Activated CD4-positive, alpha-beta T cell treated with anti-CD3 and anti-CD28 coated beads, Interleukin-2, amount 10 ng/mL, durations not matched to agents 24 days and 14 days (primary cell): ENCODE results near the gene PFKL. TPM values are rescaled to one million over a fixed set of nuclear protein-coding genes. Genes with fewer than 3 reads are reported as not detected.

Source experiments
- DNase-seq: peaks from one replicate; pipeline ENCODE4 v3.0.0; 2022
- H3K27ac Mint-ChIP-seq: one replicate; pipeline ENCODE4 v1.8.0; 2022; ENCODE audit warnings: mild to moderate bottlenecking, mixed read lengths
- H3K27me3 Mint-ChIP-seq: one replicate; pipeline ENCODE4 v1.8.0; 2022; ENCODE audit warnings: mixed read lengths
- H3K36me3 Mint-ChIP-seq: one replicate; pipeline ENCODE4 v1.8.0; 2022; ENCODE audit warnings: low read depth, mild to moderate bottlenecking, mixed read lengths
- H3K4me1 Mint-ChIP-seq: one replicate; pipeline ENCODE4 v1.8.0; 2021; ENCODE audit warnings: mixed read lengths
- H3K4me3 Mint-ChIP-seq: one replicate; pipeline ENCODE4 v1.8.0; 2022; ENCODE audit warnings: mild to moderate bottlenecking, moderate library complexity, mixed read lengths
- H3K9me3 Mint-ChIP-seq: one replicate; pipeline ENCODE4 v1.8.0; 2021; ENCODE audit warnings: mixed read lengths
- intact Hi-C: fragments of 100-400 bp; cut with micrococcal nuclease; formaldehyde crosslinking; loops from one replicate; pipeline ENCODE4 v1.15.1; 2023
- total RNA-seq: library from RNA; stranded (reverse); gene quantifications from 2 replicates; pipeline ENCODE4 v1.2.3, GENCODE V29; 2022

Gene PFKL
- total RNA-seq, 1 donor from 2014 or later = 157 TPM

DNA sequence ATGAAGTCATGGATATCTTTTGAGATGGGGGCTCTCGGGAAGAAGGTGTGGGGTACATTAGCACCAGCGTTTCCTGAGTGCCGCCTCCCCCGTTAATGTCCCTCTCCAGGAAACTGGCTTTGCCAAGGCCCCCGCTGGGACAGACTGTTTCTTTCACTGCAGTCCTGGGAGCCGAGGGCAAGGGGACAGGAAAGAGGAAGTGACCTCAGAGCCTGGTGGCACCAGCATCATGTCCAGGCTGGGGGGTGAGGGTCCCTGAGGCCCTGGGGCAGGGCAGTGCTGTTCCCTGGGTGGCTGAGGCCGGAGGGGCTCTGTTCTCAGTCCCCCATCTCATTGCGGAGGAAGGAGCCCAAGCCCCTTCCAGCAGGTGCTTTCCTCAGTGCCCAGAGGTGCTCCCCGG, 5.8 kb downstream of the PFKL start:
- Mint-ChIP-seq H3K4me3 (no peak overlapping the region), H3K9me3 (no peaks in the 10 kb centered on the region), H3K27ac (no peak overlapping the region), H3K4me1 (peaks cover 27% of the 10 kb centered on the region), H3K36me3 (peaks cover 22% of the 10 kb centered on the region), H3K27me3 (no peaks in the 10 kb centered on the region)
- intact Hi-C loops = no loop called here
- no peak for DNase-seq

DNA sequence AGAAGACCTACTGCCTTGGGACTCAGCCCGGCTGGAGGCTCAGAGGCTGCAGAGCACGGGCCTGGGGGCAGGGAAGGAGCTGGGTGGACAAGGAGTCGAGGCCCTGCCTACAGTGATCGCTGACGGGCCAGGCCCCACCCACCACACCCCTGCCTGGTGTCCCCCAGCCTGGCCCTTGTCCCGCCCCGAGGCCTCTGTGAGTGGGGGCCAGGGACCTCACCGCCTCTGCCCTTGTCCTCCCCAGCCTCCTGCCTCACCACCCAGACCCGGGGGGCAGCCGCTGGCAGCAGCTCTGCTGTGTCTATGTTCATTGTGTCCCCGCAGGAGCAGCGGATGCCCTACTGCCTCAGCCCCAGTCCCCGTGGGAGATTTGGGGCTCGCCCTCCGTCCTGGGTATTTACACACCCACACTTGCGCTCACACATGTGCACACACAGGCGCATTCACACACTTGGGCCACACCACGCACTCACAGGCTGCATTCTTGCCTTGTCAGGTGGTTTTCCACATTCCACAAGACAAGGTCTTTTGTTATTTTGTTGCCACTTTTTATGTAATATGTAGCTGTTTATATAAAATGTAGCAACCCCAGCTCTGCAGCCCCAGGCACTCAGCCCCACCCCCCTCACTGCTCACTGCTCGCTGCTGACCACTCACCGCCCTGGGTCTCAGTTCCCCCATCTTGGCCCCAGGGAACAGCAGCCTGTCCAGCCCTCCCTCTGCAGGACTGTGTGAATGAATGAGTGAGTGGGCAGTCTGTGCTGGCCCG, 7.3 kb downstream of the PFKL start:
- intact Hi-C loops = no loop called here
- H3K36me3 Mint-ChIP-seq = peaks cover 30% of the 10 kb centered on the region

DNA sequence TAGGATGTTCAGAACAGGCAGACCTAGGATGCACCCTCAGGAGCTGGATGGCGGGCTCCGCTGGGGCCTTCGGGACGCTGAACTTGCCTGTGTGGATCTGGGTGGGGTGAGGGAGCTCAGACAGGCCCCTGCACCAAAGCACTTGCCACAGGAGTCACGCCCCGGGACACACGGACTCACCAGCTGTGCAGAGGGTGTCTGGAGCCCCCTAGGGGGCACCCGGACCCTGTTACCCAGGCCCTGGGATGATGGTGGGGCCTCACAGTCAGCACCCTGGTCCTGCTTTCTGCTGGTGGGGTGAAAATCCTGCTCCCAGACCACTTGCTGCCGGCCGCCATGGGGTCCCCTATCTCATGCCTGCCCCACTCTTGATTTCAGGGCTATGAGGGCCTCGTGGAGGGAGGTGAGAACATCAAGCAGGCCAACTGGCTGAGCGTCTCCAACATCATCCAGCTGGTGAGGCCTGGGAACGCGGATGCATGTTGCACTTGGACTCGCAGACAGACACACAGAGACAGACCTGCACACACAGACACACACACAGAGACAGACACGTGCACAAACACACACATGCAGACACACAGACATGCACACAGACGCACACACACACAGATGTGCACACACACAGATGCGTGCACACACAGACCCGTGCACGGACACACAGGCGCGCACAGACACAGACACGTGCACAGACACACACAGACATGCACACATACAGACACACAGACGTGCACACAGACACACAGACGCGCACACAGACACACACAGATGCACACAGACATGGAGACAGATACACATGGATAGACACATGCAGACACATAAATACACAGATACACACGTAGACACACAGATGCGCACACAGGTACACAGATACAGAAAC, 11.0 kb downstream of the PFKL start:
- Mint-ChIP-seq H3K27me3 (no peaks in the 10 kb centered on the region), H3K9me3 (no peaks in the 10 kb centered on the region), H3K4me1 (peaks cover 3% of the 10 kb centered on the region), H3K36me3 (peaks cover 32% of the 10 kb centered on the region), H3K4me3 (no peak overlapping the region), H3K27ac (no peak overlapping the region)
- DNase-seq = no peak
- intact Hi-C loops = no loop called here

More for the DNA sequence above, 7.3 kb downstream of the PFKL start:
- H3K27ac Mint-ChIP-seq = no peak overlapping the region
- no peak for DNase-seq
- no peak overlapping the region for H3K4me3 Mint-ChIP-seq
- H3K27me3 Mint-ChIP-seq = no peaks in the 10 kb centered on the region
- H3K9me3 Mint-ChIP-seq = no peaks in the 10 kb centered on the region
- H3K4me1 Mint-ChIP-seq = peaks cover 20% of the 10 kb centered on the region

DNA sequence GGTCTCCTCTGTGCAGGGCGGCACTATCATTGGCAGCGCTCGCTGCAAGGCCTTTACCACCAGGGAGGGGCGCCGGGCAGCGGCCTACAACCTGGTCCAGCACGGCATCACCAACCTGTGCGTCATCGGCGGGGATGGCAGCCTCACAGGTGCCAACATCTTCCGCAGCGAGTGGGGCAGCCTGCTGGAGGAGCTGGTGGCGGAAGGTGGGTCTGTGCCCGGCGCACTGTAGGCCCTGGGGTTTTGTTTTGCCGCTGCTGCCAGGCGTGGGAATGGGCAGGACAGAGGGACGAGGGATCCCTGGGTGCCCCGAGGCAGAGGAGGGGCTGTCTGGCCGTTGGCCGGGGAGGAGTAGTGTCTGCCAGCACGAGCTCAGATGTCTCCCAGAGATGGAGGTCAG, 12.2 kb downstream of the PFKL start:
- H3K9me3 Mint-ChIP-seq = no peaks in the 10 kb centered on the region
- peaks cover 32% of the 10 kb centered on the region for H3K36me3 Mint-ChIP-seq
- intact Hi-C loops = no loop called here
- H3K4me3 Mint-ChIP-seq = no peak overlapping the region
- no peak overlapping the region for H3K27ac Mint-ChIP-seq
- no peak for DNase-seq
- no peaks in the 10 kb centered on the region for H3K27me3 Mint-ChIP-seq
- peaks cover 6% of the 10 kb centered on the region for H3K4me1 Mint-ChIP-seq

DNA sequence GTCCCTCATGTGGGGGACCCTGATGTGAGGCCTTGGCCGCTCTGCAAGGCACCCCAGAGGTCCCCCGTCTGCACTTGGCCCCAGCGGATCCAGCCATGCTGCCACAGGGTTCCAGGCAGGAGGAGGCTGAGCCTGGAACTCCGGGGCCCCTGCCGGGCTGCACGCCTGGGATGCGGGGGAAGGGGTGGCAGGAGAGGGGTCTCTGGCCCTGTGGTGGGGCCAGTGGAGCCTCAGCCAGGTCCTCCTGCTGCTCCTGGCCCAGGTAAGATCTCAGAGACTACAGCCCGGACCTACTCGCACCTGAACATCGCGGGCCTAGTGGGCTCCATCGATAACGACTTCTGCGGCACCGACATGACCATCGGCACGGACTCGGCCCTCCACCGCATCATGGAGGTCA, 12.9 kb downstream of the PFKL start:
- intact Hi-C loops = no loop called here
- Mint-ChIP-seq H3K27ac (no peak overlapping the region), H3K9me3 (no peaks in the 10 kb centered on the region), H3K27me3 (no peaks in the 10 kb centered on the region), H3K4me3 (no peak overlapping the region), H3K4me1 (peaks cover 6% of the 10 kb centered on the region), H3K36me3 (peaks cover 27% of the 10 kb centered on the region)
- DNase-seq = no peak

DNA sequence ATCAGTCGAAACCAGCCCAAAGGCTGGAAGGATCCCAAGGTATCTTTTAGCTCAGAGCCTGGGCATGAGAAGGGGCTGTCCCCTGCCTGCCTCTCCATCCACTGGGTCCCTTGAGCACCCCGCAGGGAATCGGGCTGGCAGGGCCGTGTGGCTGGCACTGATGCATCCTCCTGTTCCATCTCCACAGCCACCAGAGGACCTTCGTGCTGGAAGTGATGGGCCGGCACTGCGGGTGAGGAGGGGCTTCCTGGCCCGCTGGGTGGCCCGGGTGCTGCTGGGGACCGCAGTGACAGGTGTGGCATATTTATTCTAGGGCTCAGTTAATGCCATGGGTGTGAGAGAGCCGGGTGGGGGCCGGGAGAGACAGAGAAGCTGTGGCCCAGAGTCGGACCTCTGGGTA, 13.6 kb downstream of the PFKL start:
- peaks cover 3% of the 10 kb centered on the region for H3K4me1 Mint-ChIP-seq
- H3K9me3 Mint-ChIP-seq = no peaks in the 10 kb centered on the region
- no peak overlapping the region for H3K4me3 Mint-ChIP-seq
- H3K27me3 Mint-ChIP-seq = no peaks in the 10 kb centered on the region
- DNase-seq = no peak
- H3K27ac Mint-ChIP-seq = no peak overlapping the region
- H3K36me3 Mint-ChIP-seq = peaks cover 22% of the 10 kb centered on the region
- intact Hi-C loops = no loop called here

- Mint-ChIP-seq H3K36me3 (peaks cover 22% of the 10 kb centered on the region), H3K9me3 (no peaks in the 10 kb centered on the region), H3K27ac (no peak overlapping the region), H3K4me3 (no peak overlapping the region), H3K4me1 (peaks cover 3% of the 10 kb centered on the region), H3K27me3 (no peaks in the 10 kb centered on the region)
- DNase-seq = no peak
- intact Hi-C loops = no loop called here
Observed at GRCh38 chr21:44314128-44314527, 14.3 kb downstream of the PFKL start.

DNA sequence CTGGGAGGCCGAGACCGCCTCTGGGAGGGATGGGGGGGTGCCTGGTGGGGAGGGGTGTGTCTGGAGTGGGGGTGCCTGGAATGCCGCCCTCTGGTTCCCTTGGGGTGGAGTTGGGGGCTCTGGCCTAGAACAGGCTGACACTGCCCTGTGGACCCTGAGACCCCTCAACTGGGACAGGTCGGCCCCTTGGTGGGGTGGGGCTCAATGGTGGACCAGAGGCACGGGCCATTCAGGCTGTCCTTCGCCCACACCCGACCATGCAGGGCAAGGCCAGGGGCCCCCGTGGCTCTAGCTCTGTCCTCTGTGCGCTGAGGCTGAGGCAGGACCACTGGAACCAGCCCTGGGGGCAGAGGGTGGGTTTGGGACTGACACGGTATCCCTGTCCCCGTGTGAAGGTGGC, 14.7 kb downstream of the PFKL start:
- intact Hi-C loops = no loop called here
- peaks cover 25% of the 10 kb centered on the region for H3K36me3 Mint-ChIP-seq
- no peaks in the 10 kb centered on the region for H3K27me3 Mint-ChIP-seq
- no peak overlapping the region for H3K4me3 Mint-ChIP-seq
- DNase-seq = no peak
- no peaks in the 10 kb centered on the region for H3K9me3 Mint-ChIP-seq
- no peak overlapping the region for H3K27ac Mint-ChIP-seq
- H3K4me1 Mint-ChIP-seq = peaks cover 3% of the 10 kb centered on the region

- Mint-ChIP-seq H3K27me3 (no peaks in the 10 kb centered on the region), H3K9me3 (no peaks in the 10 kb centered on the region), H3K4me1 (peaks cover 3% of the 10 kb centered on the region)
Observed at GRCh38 chr21:44315691-44316203, 15.9 kb downstream of the PFKL start.

GRCh38 chr21:44316277-44316900, 16.5 kb downstream of the PFKL start:
- no peak for DNase-seq
- no peaks in the 10 kb centered on the region for H3K9me3 Mint-ChIP-seq

More at GRCh38 chr21:44315691-44316203, 15.9 kb downstream of the PFKL start:
- Mint-ChIP-seq H3K27ac (no peak overlapping the region), H3K4me3 (no peak overlapping the region), H3K36me3 (peaks cover 25% of the 10 kb centered on the region)
- intact Hi-C loops = no loop called here
- DNase-seq = no peak

GRCh38 chr21:44317241-44317782, 17.5 kb downstream of the PFKL start:
- intact Hi-C loops = no loop called here
- H3K27ac Mint-ChIP-seq = no peak overlapping the region
- no peaks in the 10 kb centered on the region for H3K27me3 Mint-ChIP-seq
- DNase-seq = no peak
- H3K4me1 Mint-ChIP-seq = peaks cover 3% of the 10 kb centered on the region
- H3K9me3 Mint-ChIP-seq = no peaks in the 10 kb centered on the region
- H3K4me3 Mint-ChIP-seq = no peak overlapping the region
- H3K36me3 Mint-ChIP-seq = peaks cover 18% of the 10 kb centered on the region

More at GRCh38 chr21:44316277-44316900, 16.5 kb downstream of the PFKL start:
- H3K36me3 Mint-ChIP-seq = peaks cover 20% of the 10 kb centered on the region
- H3K4me1 Mint-ChIP-seq = peaks cover 3% of the 10 kb centered on the region
- no peaks in the 10 kb centered on the region for H3K27me3 Mint-ChIP-seq
- intact Hi-C loops = no loop called here
- no peak overlapping the region for H3K4me3 Mint-ChIP-seq
- H3K27ac Mint-ChIP-seq = no peak overlapping the region

- no peak overlapping the region for H3K4me3 Mint-ChIP-seq
- DNase-seq = no peak
- no peaks in the 10 kb centered on the region for H3K9me3 Mint-ChIP-seq
- H3K36me3 Mint-ChIP-seq = peaks cover 19% of the 10 kb centered on the region
- intact Hi-C loops = no loop called here
- no peak overlapping the region for H3K27ac Mint-ChIP-seq
- peaks cover 3% of the 10 kb centered on the region for H3K4me1 Mint-ChIP-seq
- H3K27me3 Mint-ChIP-seq = no peaks in the 10 kb centered on the region
Observed at GRCh38 chr21:44317871-44318270, 18.0 kb downstream of the PFKL start.

DNA sequence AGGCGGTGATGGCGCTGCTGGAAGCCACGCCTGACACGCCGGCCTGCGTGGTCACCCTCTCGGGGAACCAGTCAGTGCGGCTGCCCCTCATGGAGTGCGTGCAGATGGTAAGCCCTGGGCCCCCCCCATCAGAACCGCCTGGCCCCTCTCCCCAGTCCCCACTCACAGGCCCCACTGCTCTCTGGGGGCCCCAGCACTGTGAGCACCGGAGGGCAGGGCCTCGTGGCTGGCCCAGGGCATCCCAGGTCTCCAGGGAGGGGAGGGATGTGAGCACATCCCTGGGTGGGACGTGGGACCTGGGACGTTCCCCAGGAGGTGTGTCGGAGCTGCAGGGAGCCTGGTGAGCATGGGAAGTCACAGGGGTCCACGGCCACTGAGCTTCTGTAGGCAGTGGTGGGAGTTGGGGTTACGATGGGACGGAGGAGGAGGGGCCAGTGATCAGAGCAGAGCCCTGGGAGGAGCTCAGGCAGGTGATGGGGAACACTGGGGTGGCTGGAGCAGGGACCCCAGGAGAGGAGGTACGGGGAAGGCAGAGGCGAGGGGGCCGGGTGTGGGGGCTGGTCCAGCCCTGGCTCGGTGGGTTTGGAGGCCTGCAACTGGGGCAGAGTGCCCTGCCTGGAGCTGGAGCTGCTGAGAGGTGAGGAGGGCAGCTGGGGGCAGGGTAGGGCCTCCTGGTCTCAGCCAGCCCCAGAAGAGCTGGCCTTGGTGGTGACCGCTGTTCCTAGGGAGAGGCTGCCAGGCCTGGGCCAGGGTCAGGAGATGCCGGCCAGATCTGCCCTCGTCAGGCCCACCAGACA, 18.8 kb downstream of the PFKL start:
- H3K27me3 Mint-ChIP-seq = no peaks in the 10 kb centered on the region
- peaks cover 22% of the 10 kb centered on the region for H3K36me3 Mint-ChIP-seq

More for the DNA sequence above, 18.8 kb downstream of the PFKL start:
- Mint-ChIP-seq H3K27ac (no peak overlapping the region), H3K9me3 (no peaks in the 10 kb centered on the region), H3K4me3 (no peak overlapping the region), H3K4me1 (peaks cover 3% of the 10 kb centered on the region)
- intact Hi-C loops = no loop called here
- no peak for DNase-seq
